CD14-positive monocyte (primary cell): Measurements from ENCODE around the gene NRXN3. TPM values are rescaled to one million over a fixed set of nuclear protein-coding genes. Genes with fewer than 3 reads are reported as not detected.

Source experiments
- DNase-seq, 3 donors: peaks; one replicate each; pipeline ENCODE4 v3.0.0-alpha.2; 2011 to 2022
- H2AFZ ChIP-seq: 2 replicates; pipeline ENCODE4 v1.6.0; 2012; ENCODE audit warnings: mild to moderate bottlenecking, low read depth, low read length, inconsistent platforms; ENCODE audit not compliant: insufficient read depth, poor library complexity, severe bottlenecking
- H3K27ac ChIP-seq, 2 donors: 1 replicate in 1 of 2; 2 replicates in 1 of 2; pipeline ENCODE4 v1.5.1; 2012 to 2013; ENCODE audit warnings: low read length in 2 of 2, control low read depth in 1 of 2, inconsistent platforms in 1 of 2, low read depth in 1 of 2, mild to moderate bottlenecking in 1 of 2
- H3K27me3 ChIP-seq, 2 donors: one replicate each; pipeline versions ENCODE4 v1.6.0 to v1.6.1; 2011 to 2013; ENCODE audit warnings: low read length in 2 of 2; ENCODE audit not compliant: control insufficient read depth in 2 of 2, insufficient read depth in 2 of 2
- H3K36me3 ChIP-seq, 2 donors: replicated peaks in 1 of 2; 1 replicate in 1 of 2; 2 replicates in 1 of 2; pipeline versions ENCODE4 v1.5.1 to v1.6.1; 2012 to 2013; ENCODE audit warnings: low read length in 2 of 2, control low read depth in 1 of 2, inconsistent platforms in 1 of 2, mild to moderate bottlenecking in 1 of 2; ENCODE audit not compliant: insufficient read depth in 2 of 2, control insufficient read depth in 1 of 2
- H3K4me1 ChIP-seq, 2 donors: 1 replicate in 1 of 2; 2 replicates in 1 of 2; pipeline versions ENCODE4 v1.5.1 to v1.6.1; 2012 to 2013; ENCODE audit warnings: low read length in 2 of 2, control low read depth in 1 of 2, inconsistent platforms in 1 of 2, mild to moderate bottlenecking in 1 of 2, moderate library complexity in 1 of 2; ENCODE audit not compliant: insufficient read depth in 2 of 2, control insufficient read depth in 1 of 2
- H3K4me2 ChIP-seq: replicated peaks from 2 replicates; pipeline ENCODE3; 2012; ENCODE audit warnings: low read length, moderate library complexity, mild to moderate bottlenecking; ENCODE audit not compliant: poor library complexity, severe bottlenecking; ENCODE audit errors: extremely low read depth
- H3K4me3 ChIP-seq, 3 experiments: fragments of 200-600 bp in 1 of 3; sonication (generic) in 1 of 3; replicated peaks in 1 of 3; 1 replicate in 2 of 3; 2 replicates in 1 of 3; pipeline ENCODE4 v1.5.1; 2011 to 2013; ENCODE audit warnings: low read length in 3 of 3, mild to moderate bottlenecking in 3 of 3, control low read depth in 2 of 3, low read depth in 2 of 3, inconsistent platforms in 1 of 3, moderate library complexity in 1 of 3
- H3K79me2 ChIP-seq: 2 replicates; pipeline ENCODE4 v1.6.0; 2012; ENCODE audit warnings: mild to moderate bottlenecking, control low read depth, inconsistent platforms, low read length, moderate library complexity; ENCODE audit not compliant: insufficient read depth
- H3K9ac ChIP-seq: 2 replicates; pipeline ENCODE4 v1.6.0; 2017; ENCODE audit warnings: low read length, mild to moderate bottlenecking; ENCODE audit not compliant: insufficient read depth, poor library complexity, severe bottlenecking
- H3K9me3 ChIP-seq, 2 donors: replicated peaks in 1 of 2; 1 replicate in 1 of 2; 2 replicates in 1 of 2; pipeline versions ENCODE4 v1.5.1 to v1.6.1; 2012 to 2013; ENCODE audit warnings: low read length in 2 of 2, control low read depth in 1 of 2; ENCODE audit not compliant: control insufficient read depth in 1 of 2, insufficient read depth in 1 of 2
- H4K20me1 ChIP-seq: 2 replicates; pipeline ENCODE4 v1.6.0; 2012; ENCODE audit warnings: mild to moderate bottlenecking, low read length, control low read depth, moderate library complexity; ENCODE audit not compliant: insufficient read depth
- H3K27ac Mint-ChIP-seq, 7 donors: one replicate each; pipeline ENCODE4 v1.8.0; 2020; ENCODE audit warnings: mild to moderate bottlenecking in 7 of 7, mixed read lengths in 7 of 7, moderate library complexity in 6 of 7, inconsistent platforms in 2 of 7
- H3K27me3 Mint-ChIP-seq, 3 donors: one replicate each; pipeline ENCODE4 v1.8.0; 2021 to 2022; ENCODE audit warnings: low read depth in 3 of 3, mild to moderate bottlenecking in 3 of 3, mixed read lengths in 3 of 3, moderate library complexity in 3 of 3, inconsistent platforms in 1 of 3
- H3K36me3 Mint-ChIP-seq, 2 donors: one replicate each; pipeline ENCODE4 v1.8.0; 2020; ENCODE audit warnings: mixed read lengths in 2 of 2, inconsistent platforms in 1 of 2, mild to moderate bottlenecking in 1 of 2
- H3K4me1 Mint-ChIP-seq: one replicate; pipeline ENCODE4 v1.8.0; 2020; ENCODE audit warnings: mild to moderate bottlenecking, mixed read lengths
- H3K4me3 Mint-ChIP-seq, 2 donors: one replicate each; pipeline ENCODE4 v1.8.0; 2020; ENCODE audit warnings: mild to moderate bottlenecking in 2 of 2, mixed read lengths in 2 of 2, moderate library complexity in 1 of 2
- H3K9me3 Mint-ChIP-seq, 7 donors: one replicate each; pipeline ENCODE4 v1.8.0; 2020 to 2022; ENCODE audit warnings: mixed read lengths in 7 of 7, mild to moderate bottlenecking in 6 of 7, moderate library complexity in 6 of 7, inconsistent platforms in 2 of 7
- CTCF ChIP-seq: fragments of 200-600 bp; IDR thresholded peaks from one replicate; pipeline ENCODE4 v1.8.0; 2022; ENCODE audit warnings: antibody characterized with exemption, mild to moderate bottlenecking
- WGBS: methylation state at CpG from one replicate; pipeline ENCODE4 v1.1.5; 2013; ENCODE audit warnings: missing lambda C conversion rate; ENCODE audit not compliant: insufficient coverage; 5-methylcytosine and 5-hydroxymethylcytosine counted together
- intact Hi-C, 2 donors: fragments of 100-400 bp; cut with micrococcal nuclease; formaldehyde crosslinking; loops; one replicate each; pipeline versions ENCODE4 v1.15.0 to v1.15.1; 2023
- polyA plus RNA-seq, 3 donors: library from polyadenylated mRNA; depleted of rRNA in 1 of 3; unstranded in 2 of 3; stranded (reverse) in 1 of 3; fragments of 300-500 nt in 2 of 3; fragments of >200 nt in 1 of 3; fragmentation: Illumina TruSeq in 2 of 3; gene quantifications; 1 replicate in 2 of 3; 2 replicates in 1 of 3; pipeline ENCODE4 v1.2.3, GENCODE V29; 2012 to 2021

NRXN3 gene
- polyA plus RNA-seq, 3 donors: not detected

- H3K27ac Mint-ChIP-seq: no peak overlapping the region
- no peak for TF ChIP-seq CTCF
These were observed 913.2 kb downstream of the NRXN3 start for GRCh38 chr14:79083356-79083755.

DNA sequence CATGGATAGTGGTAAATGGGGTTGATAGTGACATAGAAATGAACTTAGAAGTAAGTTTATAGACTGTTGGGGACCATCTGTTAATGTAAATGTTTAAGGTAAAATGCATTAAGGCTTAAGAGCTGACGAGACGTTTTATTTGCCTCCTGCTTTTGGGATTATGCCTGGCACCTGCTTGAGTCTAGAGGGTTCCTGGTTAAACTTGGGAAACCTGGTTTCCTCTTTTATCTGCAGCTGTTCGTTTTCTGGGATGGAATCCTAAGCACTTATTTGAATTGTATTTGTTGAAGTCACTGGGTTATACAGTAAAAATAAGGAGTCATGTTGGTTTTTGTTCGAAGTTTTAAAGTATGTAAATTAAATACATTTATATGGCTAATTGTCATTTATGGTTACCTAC is 914.7 kb downstream of the NRXN3 start:
- H3K4me1 Mint-ChIP-seq: no peaks in the 10 kb centered on the region
- H3K36me3 Mint-ChIP-seq: no peaks in the 10 kb centered on the region
- H3K4me2 ChIP-seq: no peak overlapping the region
- no peaks in the 10 kb centered on the region for H3K9me3 ChIP-seq
- DNase-seq: no peak
- TF ChIP-seq CTCF: no peak
- H3K4me1 ChIP-seq: no peaks in the 10 kb centered on the region
- H3K9me3 Mint-ChIP-seq: peaks cover 0 to 2% (median 0%) of the 10 kb centered on the region in 7 donors
- no peak overlapping the region for H3K9ac ChIP-seq
- no peak overlapping the region for H3K4me3 Mint-ChIP-seq
- no peaks in the 10 kb centered on the region for H3K36me3 ChIP-seq
- H3K27ac Mint-ChIP-seq: no peak overlapping the region
- no peak overlapping the region for H3K27ac ChIP-seq
- intact Hi-C loops: no loop called here
- no peaks in the 10 kb centered on the region for H3K79me2 ChIP-seq
- H3K27me3 ChIP-seq: no peaks in the 10 kb centered on the region
- peaks cover 0 to 2% (median 1%) of the 10 kb centered on the region in 3 donors for H3K27me3 Mint-ChIP-seq
- no peak overlapping the region for H2AFZ ChIP-seq
- H3K4me3 ChIP-seq: no peak overlapping the region
- H4K20me1 ChIP-seq: no peaks in the 10 kb centered on the region
- WGBS: 79% methylated on average over 2 of the region's 4 CpGs

More at GRCh38 chr14:79083356-79083755, 913.2 kb downstream of the NRXN3 start:
- Histone ChIP-seq H3K4me2 (no peak overlapping the region), H2AFZ (no peak overlapping the region), H3K27ac (no peak overlapping the region), H3K4me3 (no peak overlapping the region), H3K9me3 (no peaks in the 10 kb centered on the region), H3K9ac (no peak overlapping the region), H3K79me2 (no peaks in the 10 kb centered on the region), H3K36me3 (no peaks in the 10 kb centered on the region), H3K4me1 (no peaks in the 10 kb centered on the region), H4K20me1 (no peaks in the 10 kb centered on the region), H3K27me3 (no peaks in the 10 kb centered on the region)
- no CpG with 5 or more reads among the region's 4 CpGs for WGBS
- intact Hi-C loops: no loop called here
- Mint-ChIP-seq H3K4me3 (no peak overlapping the region), H3K4me1 (no peaks in the 10 kb centered on the region), H3K27me3 (peaks cover 0 to 2% (median 1%) of the 10 kb centered on the region in 3 donors), H3K36me3 (no peaks in the 10 kb centered on the region), H3K9me3 (peaks cover 0 to 2% (median 0%) of the 10 kb centered on the region in 7 donors)
- no peak for DNase-seq
